ENCODE data around the gene NUDT11.
"Not testable (repeated sequence)": the region's sequence is repeated elsewhere in the genome, so short reads cannot be mapped to it uniquely, and the experiment has no call there.

The NUDT11 gene

GRCh38 chrX:51496501-51497291, at the start of gene NUDT11:
NUDT11 (minus strand) TSS chrX:51496592; CDS start chrX:51496444, 148 bp downstream.
- peak; percentile 36 for DNase-seq

GRCh38 chrX:51520393-51520792, 24.0 kb upstream of the NUDT11 start:
- DNase-seq: no peak

- not testable (repeated sequence) for DNase-seq
Measured at GRCh38 chrX:51519131-51519530, 22.7 kb upstream of the NUDT11 start.

GRCh38 chrX:51507551-51507950, 11.2 kb upstream of the NUDT11 start:
- DNase-seq: no peak

GRCh38 chrX:51495701-51496488, 497 bp downstream of the NUDT11 start:
- not testable (repeated sequence) for DNase-seq

- DNase-seq: no peak
Measured at GRCh38 chrX:51494409-51494808, 2.0 kb downstream of the NUDT11 start.

GRCh38 chrX:51487960-51488267, 8.5 kb downstream of the NUDT11 start:
- DNase-seq: no peak

GRCh38 chrX:51484616-51485015, 11.8 kb downstream of the NUDT11 start:
- DNase-seq: no peak

GRCh38 chrX:51482411-51482810, 14.0 kb downstream of the NUDT11 start:
- not testable (repeated sequence) for DNase-seq

- no peak for DNase-seq
Measured at GRCh38 chrX:51476930-51477329, 19.5 kb downstream of the NUDT11 start.

GRCh38 chrX:51463322-51463721, 33.1 kb downstream of the NUDT11 start:
- no peak for DNase-seq

GRCh38 chrX:51461053-51462044, 35.0 kb downstream of the NUDT11 start:
- no peak for DNase-seq

GRCh38 chrX:51459125-51459524, 37.3 kb downstream of the NUDT11 start:
- no peak for DNase-seq

GRCh38 chrX:51456814-51457213, 39.6 kb downstream of the NUDT11 start:
- DNase-seq: no peak

GRCh38 chrX:51456246-51456645, 40.1 kb downstream of the NUDT11 start:
- no peak for DNase-seq

- DNase-seq: no peak
Measured at GRCh38 chrX:51440365-51440764, 56.0 kb downstream of the NUDT11 start.
